K562 (cell line): ENCODE results near the gene HARS2. TPM values are rescaled to one million over a fixed set of nuclear protein-coding genes. Genes with fewer than 3 reads are reported as not detected.
A peak's percentile ranks its signal among the peaks of the same experiment; 100 is the strongest.

Experiments
- BRD4 ChIP-seq: fragments of 200-600 bp; sonication (generic); IDR thresholded peaks from 2 replicates; pipeline ENCODE4 v1.6.1; 2017; ENCODE audit warnings: inconsistent platforms
- C11orf30 ChIP-seq: fragments of 450-650 bp; IDR thresholded peaks from 2 replicates; pipeline ENCODE4 v1.6.1; 2016; ENCODE audit warnings: low read depth, mild to moderate bottlenecking
- CBX8 ChIP-seq: fragments of 200-600 bp; sonication (generic); IDR thresholded peaks from 2 replicates; pipeline ENCODE4 v1.6.1; 2012; ENCODE audit warnings: borderline replicate concordance, mixed run types, low read depth, mild to moderate bottlenecking, moderate library complexity, mixed read lengths, low read length, control low read depth, inconsistent platforms; ENCODE audit not compliant: poor library complexity, severe bottlenecking; ENCODE audit errors: extremely low read depth
- ESRRB ChIP-seq: fragments of 250-450 bp; sonication (Bioruptor Pico); IDR thresholded peaks from 2 replicates; pipeline ENCODE4 v1.5.0; 2020; ENCODE audit warnings: mild to moderate bottlenecking, moderate library complexity, borderline replicate concordance
- HDAC2 ChIP-seq: fragments of 450-650 bp; IDR thresholded peaks from 2 replicates; pipeline ENCODE4 v1.6.1; 2016; ENCODE audit warnings: mild to moderate bottlenecking
- HDGF ChIP-seq: fragments of 450-650 bp; IDR thresholded peaks from 2 replicates; pipeline ENCODE4 v1.6.1; 2016
- HOXB6 ChIP-seq: fragments of 250-450 bp; sonication (Bioruptor Pico); IDR thresholded peaks from 2 replicates; pipeline ENCODE4 v1.5.1; 2022; ENCODE audit warnings: mild to moderate bottlenecking, borderline replicate concordance
- KLF1 ChIP-seq: fragments of 450-650 bp; IDR thresholded peaks from 2 replicates; pipeline ENCODE4 v1.6.1; 2016; ENCODE audit warnings: missing genetic modification characterization, missing compliant biosample characterization
- MTA3 ChIP-seq: fragments of 450-650 bp; formaldehyde crosslinking; IDR thresholded peaks from 2 replicates; pipeline ENCODE4 v1.6.1; 2017; ENCODE audit warnings: mild to moderate bottlenecking, borderline replicate concordance
- NELFE ChIP-seq: IDR thresholded peaks from 2 replicates; pipeline ENCODE4 v1.6.1; 2011; ENCODE audit warnings: mild to moderate bottlenecking; ENCODE audit not compliant: insufficient read depth, insufficient read length
- RBM34 ChIP-seq: fragments of 200-400 bp; formaldehyde crosslinking; IDR thresholded peaks from 2 replicates; pipeline ENCODE4 v1.6.1; 2018; ENCODE audit warnings: low read length, borderline replicate concordance; ENCODE audit not compliant: insufficient read depth
- SMARCB1 ChIP-seq: IDR thresholded peaks from 2 replicates; pipeline ENCODE4 v1.6.1; 2011; ENCODE audit warnings: improper control_type of control experiment, low read depth; ENCODE audit not compliant: insufficient read length
- SNRNP70 ChIP-seq: fragments of 200-400 bp; formaldehyde crosslinking; optimal IDR thresholded peaks from 2 replicates; pipeline ENCODE3; 2017; ENCODE audit warnings: low read depth, low read length
- TAF15 ChIP-seq: fragments of 200-400 bp; formaldehyde crosslinking; IDR thresholded peaks from 2 replicates; pipeline ENCODE4 v1.6.1; 2017; ENCODE audit warnings: mild to moderate bottlenecking, low read depth, low read length, moderate library complexity
- TARDBP ChIP-seq: fragments of 450-650 bp; IDR thresholded peaks from 2 replicates; pipeline ENCODE4 v1.6.1; 2016
- TBL1XR1 ChIP-seq, 2 experiments: IDR thresholded peaks; 2 replicates each; pipeline ENCODE4 v1.6.1; 2012; ENCODE audit warnings: improper control_type of control experiment in 2 of 2, low read length in 2 of 2, mild to moderate bottlenecking in 1 of 2
- TEAD1 ChIP-seq, 2 experiments: fragments of 450-650 bp in 1 of 2; sonication (generic) in 1 of 2; formaldehyde crosslinking; IDR thresholded peaks; 2 replicates each; pipeline versions ENCODE4 v1.4.0 to v1.8.0; 2020 to 2022; ENCODE audit warnings: mild to moderate bottlenecking in 2 of 2, missing genetic modification reagents in 1 of 2
- TOE1 ChIP-seq, 2 experiments: fragments of 450-650 bp in 1 of 2; sonication (generic) in 1 of 2; formaldehyde crosslinking in 1 of 2; IDR thresholded peaks; 2 replicates each; pipeline versions ENCODE4 v1.7.1 to v1.8.0; 2016 to 2022; ENCODE audit warnings: borderline replicate concordance in 2 of 2, mild to moderate bottlenecking in 2 of 2, antibody characterized with exemption in 1 of 2, inconsistent platforms in 1 of 2, low read depth in 1 of 2, missing genetic modification reagents in 1 of 2, moderate library complexity in 1 of 2
- ZFP1 ChIP-seq: fragments of 450-650 bp; formaldehyde crosslinking; IDR thresholded peaks from 2 replicates; pipeline ENCODE4 v1.4.0; 2020; ENCODE audit warnings: mild to moderate bottlenecking, mixed read lengths
- ZFX ChIP-seq: sonication (generic); formaldehyde crosslinking; IDR thresholded peaks from 2 replicates; pipeline ENCODE4 v1.8.0; 2022; ENCODE audit warnings: mild to moderate bottlenecking, missing genetic modification reagents, moderate library complexity
- ZNF143 ChIP-seq: sonication (generic); formaldehyde crosslinking; IDR thresholded peaks from 2 replicates; pipeline ENCODE4 v1.9.0; 2022; ENCODE audit warnings: mild to moderate bottlenecking, missing genetic modification reagents
- ZNF23 ChIP-seq: fragments of 250-450 bp; sonication (Bioruptor Pico); IDR thresholded peaks from 2 replicates; pipeline ENCODE4 v1.4.0; 2020; ENCODE audit warnings: mild to moderate bottlenecking
- ZNF263 ChIP-seq: sonication (generic); formaldehyde crosslinking; IDR thresholded peaks from 2 replicates; pipeline ENCODE4 v1.8.0; 2022; ENCODE audit warnings: mild to moderate bottlenecking, missing genetic modification reagents, borderline replicate concordance
- ZNF384 ChIP-seq: IDR thresholded peaks from 2 replicates; pipeline ENCODE4 v1.6.1; 2012; ENCODE audit warnings: low read depth, low read length, improper control_type of control experiment
- polyA plus RNA-seq, 8 experiments: library from polyadenylated mRNA; depleted of rRNA in 4 of 8; stranded (reverse) in 5 of 8; unstranded in 3 of 8; fragments of >200 nt; fragmentation: Nextera tagmentation in 2 of 8; fragmentation: Illumina TruSeq in 1 of 8; extraction: Ambion mirVana in 2 of 8; extraction: Trizol in 1 of 8; gene quantifications; 2 replicates each; pipeline versions ENCODE4 v1.2.1 to v1.2.3, GENCODE V29; 2011 to 2014; ENCODE audit warnings: inconsistent platforms in 1 of 8, missing spikeins in 1 of 8
- total RNA-seq, 7 experiments: library from RNA; depleted of rRNA in 6 of 7; stranded (reverse); fragments of >200 nt in 6 of 7; fragmentation: Illumina TruSeq in 2 of 7; extraction: Trizol in 2 of 7; gene quantifications; 2 replicates each; pipeline versions ENCODE4 v1.2.1 to v1.2.3, GENCODE V29; 2011 to 2021; ENCODE audit warnings: low replicate concordance in 1 of 7
- TF ChIP-seq, protein P1 (sequence below): IDR thresholded peaks from 3 replicates; pipeline ENCODE4 v1.6.1; 2011; ENCODE audit warnings: borderline replicate concordance, mild to moderate bottlenecking; ENCODE audit not compliant: insufficient read length, insufficient read depth
- TF ChIP-seq, protein P2 (sequence below): fragments of 450-650 bp; IDR thresholded peaks from 2 replicates; pipeline ENCODE4 v1.7.1; 2018; ENCODE audit warnings: mild to moderate bottlenecking, low read depth; ENCODE audit not compliant: partially characterized antibody

HARS2 gene
- total and polyA plus RNA-seq, 9 of the 15 experiments (the other 6 are each of a cell fraction or from before 2014, with no cell fraction given) = 8.5 to 41.6 (median 27.1) TPM

DNA sequence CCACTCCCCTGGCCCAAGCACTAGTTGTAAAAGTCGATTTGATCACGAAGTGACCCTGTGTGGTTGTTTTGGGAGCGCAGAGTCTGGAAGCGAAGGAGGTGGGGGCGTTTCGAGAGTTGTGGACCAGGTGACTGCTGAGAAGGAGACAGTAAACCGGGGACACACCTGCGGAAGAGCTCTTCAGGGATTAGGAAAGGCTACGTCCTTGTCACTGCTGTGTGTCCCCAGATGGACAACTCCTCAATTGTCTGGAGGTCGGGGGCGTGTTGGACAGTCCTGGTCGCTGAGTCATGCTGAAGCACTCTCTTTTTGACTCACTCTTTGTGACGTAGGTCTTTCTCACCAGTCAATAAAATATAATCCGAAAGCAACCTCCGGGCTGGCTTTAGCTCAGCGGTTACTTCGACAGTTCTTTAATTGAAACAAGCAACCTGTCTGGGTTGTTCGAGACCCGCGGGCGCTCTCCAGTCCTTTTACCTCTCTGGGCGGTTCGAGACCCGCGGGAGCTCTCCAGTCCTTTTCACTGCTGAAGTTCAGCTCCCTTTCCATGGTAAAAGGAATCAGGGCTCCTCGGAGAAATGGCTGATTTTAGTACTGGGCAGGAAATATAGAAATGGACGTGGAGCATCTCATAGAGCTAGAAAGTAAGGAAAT lies 19.8 kb downstream of the HARS2 start (continued):
- TF ChIP-seq ZFP1 (no peak), MTA3 (no peak), ESRRB (CRISPR knock-in tag) (no peak), TEAD1 (CRISPR knock-in tag; IDR thresholded peaks at IDR 0.05) (0 out of 4 replicates have a peak, but pooled peaks of 1 of the 2 experiments have one; percentile 29), TARDBP (peak; percentile 79), BRD4 (peak; percentile 93), HOXB6 (CRISPR knock-in tag) (no peak), CBX8 (no peak), SNRNP70 (no peak), TOE1 (IDR thresholded peaks at IDR 0.05; ENCODE audit: borderline replicate concordance) (peak; percentile 44; the same call in 1 of the 2 replicates), TOE1 (CRISPR knock-in tag; IDR thresholded peaks at IDR 0.05; ENCODE audit: borderline replicate concordance, low read depth) (no peak), ZNF23 (CRISPR knock-in tag) (no peak), NELFE (no peak), KLF1 (tag) (no peak), ZNF384 (no peak), HDGF (no peak), ZNF263 (CRISPR knock-in tag) (no peak; the same call in 1 of the 2 replicates), RBM34 (no peak), TAF15 (no peak), ZNF143 (CRISPR knock-in tag) (no peak), ZFX (CRISPR knock-in tag) (peak; percentile 62), C11orf30 (peak; percentile 98), HDAC2 (peak; percentile 53; the same call in 1 of the 2 replicates), SMARCB1 (peak; percentile 79), TBL1XR1 (IDR thresholded peaks at IDR 0.05; ENCODE audit: low read length in 2 of 2) (peak; percentile 60 to 92; a peak in 3 of 4 replicates)
- TF ChIP-seq, protein P1, sequence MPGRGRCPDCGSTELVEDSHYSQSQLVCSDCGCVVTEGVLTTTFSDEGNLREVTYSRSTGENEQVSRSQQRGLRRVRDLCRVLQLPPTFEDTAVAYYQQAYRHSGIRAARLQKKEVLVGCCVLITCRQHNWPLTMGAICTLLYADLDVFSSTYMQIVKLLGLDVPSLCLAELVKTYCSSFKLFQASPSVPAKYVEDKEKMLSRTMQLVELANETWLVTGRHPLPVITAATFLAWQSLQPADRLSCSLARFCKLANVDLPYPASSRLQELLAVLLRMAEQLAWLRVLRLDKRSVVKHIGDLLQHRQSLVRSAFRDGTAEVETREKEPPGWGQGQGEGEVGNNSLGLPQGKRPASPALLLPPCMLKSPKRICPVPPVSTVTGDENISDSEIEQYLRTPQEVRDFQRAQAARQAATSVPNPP = no peak
- TF ChIP-seq, protein P2, sequence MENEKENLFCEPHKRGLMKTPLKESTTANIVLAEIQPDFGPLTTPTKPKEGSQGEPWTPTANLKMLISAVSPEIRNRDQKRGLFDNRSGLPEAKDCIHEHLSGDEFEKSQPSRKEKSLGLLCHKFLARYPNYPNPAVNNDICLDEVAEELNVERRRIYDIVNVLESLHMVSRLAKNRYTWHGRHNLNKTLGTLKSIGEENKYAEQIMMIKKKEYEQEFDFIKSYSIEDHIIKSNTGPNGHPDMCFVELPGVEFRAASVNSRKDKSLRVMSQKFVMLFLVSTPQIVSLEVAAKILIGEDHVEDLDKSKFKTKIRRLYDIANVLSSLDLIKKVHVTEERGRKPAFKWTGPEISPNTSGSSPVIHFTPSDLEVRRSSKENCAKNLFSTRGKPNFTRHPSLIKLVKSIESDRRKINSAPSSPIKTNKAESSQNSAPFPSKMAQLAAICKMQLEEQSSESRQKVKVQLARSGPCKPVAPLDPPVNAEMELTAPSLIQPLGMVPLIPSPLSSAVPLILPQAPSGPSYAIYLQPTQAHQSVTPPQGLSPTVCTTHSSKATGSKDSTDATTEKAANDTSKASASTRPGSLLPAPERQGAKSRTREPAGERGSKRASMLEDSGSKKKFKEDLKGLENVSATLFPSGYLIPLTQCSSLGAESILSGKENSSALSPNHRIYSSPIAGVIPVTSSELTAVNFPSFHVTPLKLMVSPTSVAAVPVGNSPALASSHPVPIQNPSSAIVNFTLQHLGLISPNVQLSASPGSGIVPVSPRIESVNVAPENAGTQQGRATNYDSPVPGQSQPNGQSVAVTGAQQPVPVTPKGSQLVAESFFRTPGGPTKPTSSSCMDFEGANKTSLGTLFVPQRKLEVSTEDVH = no peak
